ENCODE data around the gene PRDM16. TPM values are rescaled to one million over a fixed set of nuclear protein-coding genes. Genes with fewer than 3 reads are reported as not detected.

Gene PRDM16
- total RNA-seq, 1 donor from 2014 or later, result 5.6 TPM

DNA sequence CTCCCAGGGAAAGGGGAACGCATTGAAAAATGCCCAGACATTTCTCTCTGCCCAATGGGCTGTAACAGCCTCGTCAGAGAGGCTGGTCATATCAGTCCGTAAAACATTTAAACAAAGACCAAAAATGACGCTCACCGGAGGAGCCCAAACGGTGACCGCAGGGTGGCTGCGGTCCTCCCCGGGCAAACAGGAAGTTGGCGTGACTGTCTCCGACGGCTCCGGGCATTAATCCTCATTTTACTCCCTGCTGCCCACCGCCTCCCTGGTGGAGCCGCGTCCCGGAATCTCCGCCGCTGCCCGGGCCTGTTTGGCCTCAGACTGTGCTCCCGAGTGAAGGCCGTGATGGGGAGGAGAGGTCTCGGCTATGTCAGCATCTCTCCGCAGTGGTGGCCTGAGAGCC is 9.9 kb downstream of the PRDM16 start:
- no peak for DNase-seq (ENCODE audit: low read depth)
- Histone ChIP-seq H3K4me3 (ENCODE audit: low read depth, low read length) (no peak overlapping the region), H3K27me3 (ENCODE audit: control insufficient read depth, insufficient read depth, low read length) (peaks cover 55% of the 10 kb centered on the region), H3K36me3 (ENCODE audit: control insufficient read depth, insufficient read depth, low read length) (no peaks in the 10 kb centered on the region)
- TF ChIP-seq, protein P1, sequence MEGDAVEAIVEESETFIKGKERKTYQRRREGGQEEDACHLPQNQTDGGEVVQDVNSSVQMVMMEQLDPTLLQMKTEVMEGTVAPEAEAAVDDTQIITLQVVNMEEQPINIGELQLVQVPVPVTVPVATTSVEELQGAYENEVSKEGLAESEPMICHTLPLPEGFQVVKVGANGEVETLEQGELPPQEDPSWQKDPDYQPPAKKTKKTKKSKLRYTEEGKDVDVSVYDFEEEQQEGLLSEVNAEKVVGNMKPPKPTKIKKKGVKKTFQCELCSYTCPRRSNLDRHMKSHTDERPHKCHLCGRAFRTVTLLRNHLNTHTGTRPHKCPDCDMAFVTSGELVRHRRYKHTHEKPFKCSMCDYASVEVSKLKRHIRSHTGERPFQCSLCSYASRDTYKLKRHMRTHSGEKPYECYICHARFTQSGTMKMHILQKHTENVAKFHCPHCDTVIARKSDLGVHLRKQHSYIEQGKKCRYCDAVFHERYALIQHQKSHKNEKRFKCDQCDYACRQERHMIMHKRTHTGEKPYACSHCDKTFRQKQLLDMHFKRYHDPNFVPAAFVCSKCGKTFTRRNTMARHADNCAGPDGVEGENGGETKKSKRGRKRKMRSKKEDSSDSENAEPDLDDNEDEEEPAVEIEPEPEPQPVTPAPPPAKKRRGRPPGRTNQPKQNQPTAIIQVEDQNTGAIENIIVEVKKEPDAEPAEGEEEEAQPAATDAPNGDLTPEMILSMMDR (IDR thresholded peaks at IDR 0.05; ENCODE audit: insufficient read depth, low read length, poor library complexity, severe bottlenecking), result no peak

DNA sequence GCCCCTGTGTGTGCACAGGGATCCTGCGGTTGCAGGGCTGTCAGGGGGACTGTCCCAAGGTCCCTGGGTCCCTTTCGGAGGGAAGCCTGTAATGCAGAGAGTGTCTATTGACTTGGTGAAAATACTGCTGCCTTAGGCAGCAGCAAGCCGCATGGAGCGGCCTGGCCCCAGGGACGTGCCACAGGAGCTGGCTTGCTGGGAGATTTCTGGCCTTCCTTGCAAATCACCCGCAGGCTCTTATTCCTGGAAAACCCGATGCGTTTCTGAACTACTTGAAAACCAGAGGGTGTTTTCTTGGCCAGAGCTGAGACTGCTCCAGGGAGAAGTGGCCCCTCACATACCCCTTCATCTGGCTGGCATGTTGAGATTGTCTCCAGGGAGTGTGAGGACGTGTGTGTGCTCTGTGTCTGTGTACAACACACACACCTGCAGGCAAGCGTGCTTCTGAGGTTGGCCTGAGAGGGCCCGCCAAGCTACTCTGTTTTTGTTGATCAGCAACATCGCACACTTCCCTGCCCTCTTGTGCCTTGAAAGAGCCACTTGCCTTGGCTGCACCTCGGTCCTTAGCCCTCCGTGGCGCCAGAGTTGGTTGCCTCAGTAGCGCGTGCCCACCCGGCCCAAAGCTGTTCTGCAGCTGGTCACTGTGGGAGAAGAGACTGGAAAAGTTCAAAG is 10.5 kb downstream of the PRDM16 start:
- DNase-seq (ENCODE audit: low read depth), result no peak
- H3K27me3 ChIP-seq (ENCODE audit: control insufficient read depth, insufficient read depth, low read length), result peaks cover 49% of the 10 kb centered on the region
- TF ChIP-seq, protein P1 (IDR thresholded peaks at IDR 0.05; ENCODE audit: insufficient read depth, low read length, poor library complexity, severe bottlenecking), result no peak
- H3K4me3 ChIP-seq (ENCODE audit: low read depth, low read length), result no peak overlapping the region
- no peaks in the 10 kb centered on the region for H3K36me3 ChIP-seq (ENCODE audit: control insufficient read depth, insufficient read depth, low read length)

DNA sequence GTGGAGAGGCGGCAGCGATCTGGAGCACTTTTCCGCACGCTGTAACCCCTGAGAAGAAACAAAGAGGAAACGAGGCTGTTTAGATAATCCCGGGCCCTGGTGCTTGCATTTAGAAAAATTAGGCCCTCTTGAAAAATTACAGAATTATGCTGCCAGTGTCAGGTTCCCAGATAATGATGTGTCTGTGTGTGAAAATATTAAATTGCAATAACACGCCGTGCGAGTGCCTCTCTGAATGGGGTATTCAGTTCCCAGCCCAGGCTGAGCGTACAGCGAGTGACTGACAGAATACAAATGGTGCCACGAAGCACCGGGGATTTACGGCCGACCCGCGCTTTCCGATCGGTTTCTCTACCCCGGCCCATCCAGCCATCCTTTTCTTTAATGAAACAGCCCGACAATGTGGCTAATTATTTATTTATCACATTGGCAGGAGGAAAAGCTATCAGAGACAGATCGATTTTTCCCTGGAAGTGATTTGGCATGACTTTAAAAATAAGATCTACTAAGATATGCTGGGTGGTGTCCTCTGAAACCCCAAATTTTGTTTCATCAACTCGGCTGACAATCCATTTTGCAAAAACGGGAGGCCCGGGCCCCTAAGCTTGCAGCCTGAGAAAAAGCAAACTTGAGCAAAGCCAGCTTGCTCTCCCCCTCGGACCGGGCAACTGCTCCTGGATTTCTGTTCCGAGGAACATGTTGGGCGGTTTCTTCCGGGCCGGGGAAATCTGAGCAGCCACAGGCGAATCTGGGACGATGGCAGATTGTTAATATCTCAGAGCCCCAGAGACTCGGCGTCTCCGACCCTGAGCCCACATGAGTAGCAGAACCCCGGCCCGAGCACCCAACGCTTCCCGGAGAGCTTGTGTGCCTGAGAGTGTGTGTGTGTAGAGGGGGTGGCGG is 11.3 kb downstream of the PRDM16 start:
- Histone ChIP-seq H3K27me3 (ENCODE audit: control insufficient read depth, insufficient read depth, low read length) (peaks cover 47% of the 10 kb centered on the region), H3K4me3 (ENCODE audit: low read depth, low read length) (no peak overlapping the region), H3K36me3 (ENCODE audit: control insufficient read depth, insufficient read depth, low read length) (no peaks in the 10 kb centered on the region)
- DNase-seq (ENCODE audit: low read depth), result no peak
- TF ChIP-seq, protein P1 (IDR thresholded peaks at IDR 0.05; ENCODE audit: insufficient read depth, low read length, poor library complexity, severe bottlenecking), result no peak

DNA sequence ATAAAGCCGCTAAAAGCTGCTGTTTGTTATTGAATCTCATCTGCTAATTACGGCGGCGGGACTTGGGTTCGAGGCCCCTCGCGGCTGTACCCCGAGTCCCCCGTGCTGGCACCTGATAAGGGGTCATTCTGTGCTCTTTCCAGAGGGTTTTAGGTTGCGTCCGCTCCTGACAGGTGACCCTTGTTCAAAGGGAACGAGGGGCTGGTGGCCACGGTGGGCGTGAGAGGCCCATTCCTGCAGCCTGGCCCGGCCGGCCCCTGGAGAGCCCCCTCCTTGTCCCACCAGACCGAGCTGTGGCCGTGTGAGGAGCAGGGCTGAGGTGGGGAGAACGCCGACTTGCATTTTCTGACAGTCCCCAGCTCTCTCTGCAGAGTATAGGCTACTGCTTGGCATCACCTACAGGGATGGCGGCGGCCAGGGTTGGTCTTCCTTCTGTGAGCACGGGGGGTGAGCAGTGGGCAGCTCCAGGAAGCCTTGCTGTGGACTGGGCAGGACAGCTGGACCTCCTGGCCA is 12.2 kb downstream of the PRDM16 start:
- H3K27me3 ChIP-seq (ENCODE audit: control insufficient read depth, insufficient read depth, low read length), result peaks cover 41% of the 10 kb centered on the region
- TF ChIP-seq, protein P1 (IDR thresholded peaks at IDR 0.05; ENCODE audit: insufficient read depth, low read length, poor library complexity, severe bottlenecking), result no peak
- no peak for DNase-seq (ENCODE audit: low read depth)

DNA sequence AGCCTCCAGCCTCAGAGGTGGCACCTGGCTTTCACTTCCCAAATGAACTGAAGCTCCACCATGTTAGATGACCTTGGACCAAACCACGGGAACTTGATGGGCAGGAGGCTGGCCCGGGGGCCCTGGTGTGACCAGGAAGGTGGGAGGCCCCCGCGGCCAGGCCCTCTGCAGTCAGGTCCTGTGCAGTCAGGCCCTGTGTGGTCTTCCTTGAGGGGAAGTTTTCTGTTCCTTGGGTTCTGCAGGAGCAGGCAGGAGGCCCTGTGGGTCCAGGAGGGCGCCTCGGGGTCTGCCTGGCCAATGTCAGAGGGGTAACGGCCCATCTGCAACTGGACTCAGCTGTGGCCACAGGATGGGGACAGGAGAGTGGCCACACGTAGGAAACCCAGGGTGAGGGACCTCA is 13.0 kb downstream of the PRDM16 start:
- Histone ChIP-seq H3K27me3 (ENCODE audit: control insufficient read depth, insufficient read depth, low read length) (peaks cover 35% of the 10 kb centered on the region), H3K36me3 (ENCODE audit: control insufficient read depth, insufficient read depth, low read length) (no peaks in the 10 kb centered on the region), H3K4me3 (ENCODE audit: low read depth, low read length) (no peak overlapping the region)
- no peak for DNase-seq (ENCODE audit: low read depth)
- TF ChIP-seq, protein P1 (IDR thresholded peaks at IDR 0.05; ENCODE audit: insufficient read depth, low read length, poor library complexity, severe bottlenecking), result no peak

More for the DNA sequence above, 12.2 kb downstream of the PRDM16 start:
- H3K36me3 ChIP-seq (ENCODE audit: control insufficient read depth, insufficient read depth, low read length), result no peaks in the 10 kb centered on the region
- H3K4me3 ChIP-seq (ENCODE audit: low read depth, low read length), result no peak overlapping the region

All from kidney epithelial cell (primary cell).